Urinary bladder (tissue), 4 donors: ENCODE results near the gene TNF. TPM values are rescaled to one million over a fixed set of nuclear protein-coding genes. Genes with fewer than 3 reads are reported as not detected.

Experiments used
- DNase-seq: peaks from one replicate; pipeline ENCODE4 v3.0.0-alpha.2; 2015; ENCODE audit errors: extremely low spot score
- H3K27ac ChIP-seq: one replicate; pipeline ENCODE4 v1.5.1; 2013; ENCODE audit warnings: low read depth, mild to moderate bottlenecking, moderate library complexity
- H3K36me3 ChIP-seq: one replicate; pipeline ENCODE4 v1.6.1; 2013; ENCODE audit warnings: mild to moderate bottlenecking, moderate library complexity; ENCODE audit not compliant: insufficient read depth
- H3K4me1 ChIP-seq: one replicate; pipeline ENCODE4 v1.6.1; 2013; ENCODE audit warnings: mild to moderate bottlenecking, moderate library complexity; ENCODE audit not compliant: insufficient read depth
- H3K4me3 ChIP-seq: one replicate; pipeline ENCODE4 v1.5.1; 2013; ENCODE audit warnings: low read depth, low read length
- WGBS: extraction: QIAGEN DNeasy Blood & Tissue Kit; methylation state at CpG from one replicate; pipeline ENCODE4 v1.1.7; 2013; 5-methylcytosine and 5-hydroxymethylcytosine counted together
- polyA plus RNA-seq: library from polyadenylated mRNA; stranded (reverse); fragments of 200-250 nt; gene quantifications from one replicate; pipeline ENCODE4 v1.2.3, GENCODE V29; 2013
- small RNA-seq: library from RNA; depleted of rRNA; stranded (forward); fragments of <200 nt; gene quantifications from one replicate; pipeline ENCODE3, GENCODE V24; 2014
- total RNA-seq: library from RNA; depleted of rRNA; stranded (reverse); fragments of >200 nt; gene quantifications from one replicate; pipeline ENCODE4 v1.2.3, GENCODE V29; 2014
- donor health status: healthy with polysubstance abuse.
- donor health status: healthy.

TNF gene
- total and polyA plus RNA-seq, 2 donors: 0.29 TPM; not detected in 1

DNA sequence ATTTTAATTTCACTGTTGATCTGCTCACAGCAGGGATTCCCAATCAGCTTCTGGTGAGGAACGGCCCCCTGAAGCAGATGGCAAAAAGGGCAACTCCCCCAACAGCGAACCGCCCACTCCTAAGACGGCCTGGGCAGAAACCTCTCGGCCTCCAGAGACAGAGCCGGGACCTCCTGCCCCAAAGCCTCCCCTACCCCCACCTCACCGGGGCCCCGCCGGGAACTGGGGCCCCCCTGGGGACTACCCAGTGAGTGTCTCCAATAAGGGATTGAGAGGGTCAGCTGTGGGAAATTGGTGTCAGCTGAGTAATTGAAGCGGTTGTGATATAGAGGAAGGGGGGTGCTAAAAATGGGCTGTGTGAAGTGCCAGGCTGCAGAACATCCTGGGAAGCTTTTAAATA is 51.6 kb downstream of the TNF start:
- H3K4me3 ChIP-seq: no peak overlapping the region
- peaks cover 22% of the 10 kb centered on the region for H3K36me3 ChIP-seq
- no peak for DNase-seq
- no peak overlapping the region for H3K27ac ChIP-seq
- H3K4me1 ChIP-seq: no peaks in the 10 kb centered on the region
- 88% methylated on average over 10 of the region's 10 CpGs for WGBS

DNA sequence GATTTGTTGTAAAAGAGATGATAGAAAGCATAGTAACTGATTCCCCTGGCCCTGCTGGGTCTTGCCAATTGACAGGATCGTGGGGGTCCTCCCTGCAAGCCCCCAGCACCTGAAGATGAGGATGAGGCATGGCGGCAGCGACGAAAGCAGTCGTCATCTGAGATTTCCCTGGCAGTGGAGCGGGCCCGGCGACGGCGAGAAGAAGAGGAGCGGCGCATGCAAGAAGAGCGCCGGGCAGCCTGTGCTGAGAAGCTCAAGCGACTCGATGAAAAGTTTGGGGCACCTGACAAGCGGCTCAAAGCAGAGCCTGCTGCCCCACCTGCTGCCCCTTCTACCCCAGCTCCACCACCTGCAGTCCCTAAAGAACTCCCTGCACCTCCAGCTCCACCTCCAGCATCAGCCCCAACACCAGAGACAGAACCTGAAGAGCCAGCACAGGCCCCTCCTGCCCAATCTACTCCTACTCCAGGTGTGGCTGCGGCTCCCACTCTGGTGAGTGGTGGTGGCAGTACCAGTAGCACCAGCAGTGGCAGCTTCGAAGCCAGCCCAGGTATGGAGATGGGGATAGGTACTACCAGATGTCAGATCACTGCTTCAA is 52.4 kb downstream of the TNF start:
- Histone ChIP-seq H3K36me3 (peaks cover 22% of the 10 kb centered on the region), H3K4me3 (no peak overlapping the region), H3K4me1 (no peaks in the 10 kb centered on the region), H3K27ac (no peak overlapping the region)
- no peak for DNase-seq
- 96% methylated on average over 19 of the region's 19 CpGs for WGBS

Small RNA genes lying within 50 kb of the gene (small RNA-seq; reads per million reads assigned to genes)
- gene SNORA38: 2.4 reads per million, percentile 88 among the genes with 10 or more reads in this experiment
- gene SNORD117: 315 reads per million, percentile 98 among the genes with 10 or more reads in this experiment
- gene SNORD84: not detected
- gene UQCRHP1: not detected

Other genes with a start within 250 kb of the TNF start
Only the 30 nearest of the 34 such genes appear.
- gene HLA-B, start 218.4 kb upstream of the TNF start, total RNA-seq: 234 TPM
- gene HLA-B, start 218.4 kb upstream of the TNF start, polyA plus RNA-seq: 1,074 TPM
- gene MICA, start 172.0 kb upstream of the TNF start, total RNA-seq: 6.7 TPM
- 23.8 TPM for gene MICA, start 172.0 kb upstream of the TNF start, polyA plus RNA-seq
- gene MICB, start 77.4 kb upstream of the TNF start, total RNA-seq: 1.6 TPM
- gene MICB, start 77.4 kb upstream of the TNF start, polyA plus RNA-seq: 1.6 TPM
- not detected for gene MCCD1, start 46.6 kb upstream of the TNF start, total RNA-seq
- not detected for gene MCCD1, start 46.6 kb upstream of the TNF start, polyA plus RNA-seq
- 271 TPM for gene DDX39B, start 33.6 kb upstream of the TNF start, total RNA-seq
- gene DDX39B, start 33.6 kb upstream of the TNF start, polyA plus RNA-seq: 285 TPM
- gene ATP6V1G2, start 29.0 kb upstream of the TNF start, total RNA-seq: 3.3 TPM
- gene ATP6V1G2, start 29.0 kb upstream of the TNF start, polyA plus RNA-seq: 3.8 TPM
- gene NFKBIL1, start 28.0 kb upstream of the TNF start, total RNA-seq: 12.1 TPM
- 36.9 TPM for gene NFKBIL1, start 28.0 kb upstream of the TNF start, polyA plus RNA-seq
- not detected for gene LTA, start 3.3 kb upstream of the TNF start, total RNA-seq
- 0.06 TPM for gene LTA, start 3.3 kb upstream of the TNF start, polyA plus RNA-seq
- 2.1 TPM for gene LTB, start 6.9 kb downstream of the TNF start, total RNA-seq
- 1.4 TPM for gene LTB, start 6.9 kb downstream of the TNF start, polyA plus RNA-seq
- 4.2 TPM for gene LST1, start 10.7 kb downstream of the TNF start, total RNA-seq
- gene LST1, start 10.7 kb downstream of the TNF start, polyA plus RNA-seq: 10.6 TPM
- not detected for gene NCR3, start 17.4 kb downstream of the TNF start, total RNA-seq
- gene NCR3, start 17.4 kb downstream of the TNF start, polyA plus RNA-seq: 0.20 TPM
- gene AIF1, start 39.7 kb downstream of the TNF start, total RNA-seq: 42.6 TPM
- 41.7 TPM for gene AIF1, start 39.7 kb downstream of the TNF start, polyA plus RNA-seq
- gene PRRC2A, start 45.1 kb downstream of the TNF start, total RNA-seq: 53.7 TPM
- gene PRRC2A, start 45.1 kb downstream of the TNF start, polyA plus RNA-seq: 115 TPM
- 73.8 TPM for gene BAG6, start 77.1 kb downstream of the TNF start, total RNA-seq
- 193 TPM for gene BAG6, start 77.1 kb downstream of the TNF start, polyA plus RNA-seq
- gene APOM, start 80.3 kb downstream of the TNF start, total RNA-seq: 0.69 TPM
- gene APOM, start 80.3 kb downstream of the TNF start, polyA plus RNA-seq: 3.6 TPM
- gene C6orf47, start 85.2 kb downstream of the TNF start, total RNA-seq: 17.6 TPM
- 29.7 TPM for gene C6orf47, start 85.2 kb downstream of the TNF start, polyA plus RNA-seq
- 10.0 TPM for gene GPANK1, start 89.4 kb downstream of the TNF start, total RNA-seq
- 20.9 TPM for gene GPANK1, start 89.4 kb downstream of the TNF start, polyA plus RNA-seq
- gene CSNK2B, start 90.5 kb downstream of the TNF start, total RNA-seq: 44.3 TPM
- 151 TPM for gene CSNK2B, start 90.5 kb downstream of the TNF start, polyA plus RNA-seq
- 6.0 TPM for gene LY6G5B, start 94.4 kb downstream of the TNF start, total RNA-seq
- gene LY6G5B, start 94.4 kb downstream of the TNF start, polyA plus RNA-seq: 7.2 TPM
- 0.37 TPM for gene LY6G5C, start 105.5 kb downstream of the TNF start, total RNA-seq
- gene LY6G5C, start 105.5 kb downstream of the TNF start, polyA plus RNA-seq: 4.0 TPM
- 42.6 TPM for gene ABHD16A, start 127.8 kb downstream of the TNF start, total RNA-seq
- 56.4 TPM for gene ABHD16A, start 127.8 kb downstream of the TNF start, polyA plus RNA-seq
- not detected for gene LY6G6F, start 131.3 kb downstream of the TNF start, total RNA-seq
- not detected for gene LY6G6F, start 131.3 kb downstream of the TNF start, polyA plus RNA-seq
- gene LY6G6D, start 139.8 kb downstream of the TNF start, total RNA-seq: 3.1 TPM
- 1.7 TPM for gene LY6G6D, start 139.8 kb downstream of the TNF start, polyA plus RNA-seq
- not detected for gene LY6G6C, start 146.2 kb downstream of the TNF start, total RNA-seq
- not detected for gene LY6G6C, start 146.2 kb downstream of the TNF start, polyA plus RNA-seq
- gene MPIG6B, start 147.8 kb downstream of the TNF start, total RNA-seq: 0.32 TPM
- gene MPIG6B, start 147.8 kb downstream of the TNF start, polyA plus RNA-seq: 0.62 TPM
- 81.6 TPM for gene DDAH2, start 153.7 kb downstream of the TNF start, total RNA-seq
- gene DDAH2, start 153.7 kb downstream of the TNF start, polyA plus RNA-seq: 115 TPM
- 200 TPM for gene CLIC1, start 161.0 kb downstream of the TNF start, total RNA-seq
- gene CLIC1, start 161.0 kb downstream of the TNF start, polyA plus RNA-seq: 303 TPM
- gene MSH5, start 164.4 kb downstream of the TNF start, total RNA-seq: 14.8 TPM
- 2.9 TPM for gene MSH5, start 164.4 kb downstream of the TNF start, polyA plus RNA-seq
- gene SAPCD1, start 187.1 kb downstream of the TNF start, total RNA-seq: 0.90 TPM
- gene SAPCD1, start 187.1 kb downstream of the TNF start, polyA plus RNA-seq: 1.3 TPM
- 0.42 TPM for gene VWA7, start 201.8 kb downstream of the TNF start, total RNA-seq
- 0.39 TPM for gene VWA7, start 201.8 kb downstream of the TNF start, polyA plus RNA-seq